Measurements from ENCODE around the gene ZBTB7C.

- TF ChIP-seq CTCF (IDR thresholded peaks at IDR 0.05): no peak
- TF ChIP-seq POLR2AphosphoS5 (IDR thresholded peaks at IDR 0.05): no peak
- TF ChIP-seq POLR2A (IDR thresholded peaks at IDR 0.05): no peak
- no peak for TF ChIP-seq EP300 (IDR thresholded peaks at IDR 0.05)
Observed at GRCh38 chr18:48004577-48004976, 404.6 kb downstream of the ZBTB7C start.
